Stomach (tissue), 9 donors: ENCODE results near the gene B3GNT9. TPM values are rescaled to one million over a fixed set of nuclear protein-coding genes. Genes with fewer than 3 reads are reported as not detected.
"Not testable (repeated sequence)": the region's sequence is repeated elsewhere in the genome, so short reads cannot be mapped to it uniquely, and the experiment has no call there.

ENCODE experiments used
- DNase-seq, 2 donors: peaks; one replicate each; pipeline versions ENCODE4 v3.0.0 to v3.0.0-alpha.2; 2013 to 2019
- H3K27ac ChIP-seq, 5 donors: fragments of 200-600 bp in 4 of 5; sonication (generic) in 4 of 5; one replicate each; pipeline ENCODE4 v1.5.1; 2013 to 2019; ENCODE audit warnings: mild to moderate bottlenecking in 1 of 5, moderate library complexity in 1 of 5
- H3K27me3 ChIP-seq, 3 donors: fragments of 200-600 bp; sonication (generic); one replicate each; pipeline ENCODE4 v1.5.1; 2017 to 2019; ENCODE audit warnings: mixed run types in 1 of 3
- H3K36me3 ChIP-seq, 4 donors: fragments of 200-600 bp; sonication (generic); 1 replicate in 3 of 4; 2 replicates in 1 of 4; pipeline ENCODE4 v1.5.1; 2016 to 2019
- H3K4me1 ChIP-seq, 4 donors: fragments of 200-600 bp; sonication (generic); one replicate each; pipeline ENCODE4 v1.5.1; 2016 to 2019
- H3K4me3 ChIP-seq, 4 donors: fragments of 200-600 bp; sonication (generic) in 3 of 4; one replicate each; pipeline ENCODE4 v1.5.1; 2016 to 2019; ENCODE audit warnings: mild to moderate bottlenecking in 1 of 4
- H3K9me3 ChIP-seq, 4 donors: fragments of 200-600 bp; sonication (generic); one replicate each; pipeline ENCODE4 v1.5.1; 2016 to 2019
- EP300 ChIP-seq: sonication (generic); formaldehyde crosslinking; IDR thresholded peaks from one replicate; pipeline ENCODE4 v1.6.1; 2017; ENCODE audit warnings: antibody characterized with exemption
- POLR2A ChIP-seq, 4 donors: fragments of 450-650 bp; IDR thresholded peaks; one replicate each; pipeline ENCODE4 v1.6.1; 2016; ENCODE audit warnings: antibody characterized with exemption in 4 of 4, control low read depth in 2 of 4, mild to moderate bottlenecking in 1 of 4, moderate library complexity in 1 of 4
- POLR2AphosphoS5 ChIP-seq, 3 donors: sonication (generic); formaldehyde crosslinking; IDR thresholded peaks; one replicate each; pipeline ENCODE4 v1.6.1; 2016; ENCODE audit warnings: antibody characterized with exemption in 3 of 3
- WGBS, 5 donors: extraction: QIAGEN DNeasy Blood & Tissue Kit in 3 of 5; methylation state at CpG; one replicate each; pipeline versions ENCODE4 v1.1.5 to v1.1.7; 2013 to 2018; 5-methylcytosine and 5-hydroxymethylcytosine counted together
- intact Hi-C: fragments of 100-400 bp; cut with DNase I; formaldehyde crosslinking; loops from one replicate; pipeline ENCODE4 v1.15.1; 2023; ENCODE audit warnings: low total_unique reads
- polyA plus RNA-seq, 3 donors: library from polyadenylated mRNA; stranded (reverse); fragments of 200-250 nt; gene quantifications; one replicate each; pipeline ENCODE4 v1.2.3, GENCODE V29; 2013
- total RNA-seq, 5 donors: library from RNA; depleted of rRNA; stranded (reverse); fragments of >200 nt; gene quantifications; one replicate each; pipeline versions ENCODE4 v1.1.0 to v1.2.3, GENCODE V29; 2014 to 2016
- TF ChIP-seq, protein P1 (sequence below), 7 experiments: fragments of 450-650 bp in 4 of 7; fragments of 200-600 bp in 3 of 7; sonication (generic) in 3 of 7; IDR thresholded peaks; one replicate each; pipeline ENCODE4 v1.5.1; 2016 to 2019; ENCODE audit warnings: antibody characterized with exemption in 7 of 7, control low read depth in 2 of 7, mild to moderate bottlenecking in 1 of 7
- donor health status: healthy with polysubstance abuse.
- donor health status: Bipolar disorder and iron deficiency.
- donor health status: healthy.

B3GNT9 gene
- total and polyA plus RNA-seq, 8 donors: 0.58 to 11.2 (median 4.2) TPM

- intact Hi-C loops: no loop called here
- WGBS, 5 donors: 90 to 100% (median 96%) methylated on average over 3 of the region's 3 CpGs
- Histone ChIP-seq H3K4me1 (no peaks in the 10 kb centered on the region), H3K36me3 (peaks cover 20 to 96% (median 84%) of the 10 kb centered on the region in 4 donors), H3K4me3 (no peak overlapping the region), H3K9me3 (no peaks in the 10 kb centered on the region), H3K27ac (no peak overlapping the region), H3K27me3 (no peaks in the 10 kb centered on the region)
- TF ChIP-seq POLR2A (IDR thresholded peaks at IDR 0.05) (no peak), EP300 (no peak), POLR2AphosphoS5 (IDR thresholded peaks at IDR 0.05) (no peak)
- TF ChIP-seq, protein P1, sequence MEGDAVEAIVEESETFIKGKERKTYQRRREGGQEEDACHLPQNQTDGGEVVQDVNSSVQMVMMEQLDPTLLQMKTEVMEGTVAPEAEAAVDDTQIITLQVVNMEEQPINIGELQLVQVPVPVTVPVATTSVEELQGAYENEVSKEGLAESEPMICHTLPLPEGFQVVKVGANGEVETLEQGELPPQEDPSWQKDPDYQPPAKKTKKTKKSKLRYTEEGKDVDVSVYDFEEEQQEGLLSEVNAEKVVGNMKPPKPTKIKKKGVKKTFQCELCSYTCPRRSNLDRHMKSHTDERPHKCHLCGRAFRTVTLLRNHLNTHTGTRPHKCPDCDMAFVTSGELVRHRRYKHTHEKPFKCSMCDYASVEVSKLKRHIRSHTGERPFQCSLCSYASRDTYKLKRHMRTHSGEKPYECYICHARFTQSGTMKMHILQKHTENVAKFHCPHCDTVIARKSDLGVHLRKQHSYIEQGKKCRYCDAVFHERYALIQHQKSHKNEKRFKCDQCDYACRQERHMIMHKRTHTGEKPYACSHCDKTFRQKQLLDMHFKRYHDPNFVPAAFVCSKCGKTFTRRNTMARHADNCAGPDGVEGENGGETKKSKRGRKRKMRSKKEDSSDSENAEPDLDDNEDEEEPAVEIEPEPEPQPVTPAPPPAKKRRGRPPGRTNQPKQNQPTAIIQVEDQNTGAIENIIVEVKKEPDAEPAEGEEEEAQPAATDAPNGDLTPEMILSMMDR (IDR thresholded peaks at IDR 0.05): no peak
- no peak for DNase-seq
Observed at GRCh38 chr16:67128887-67129286, 21.9 kb downstream of the B3GNT9 start.

GRCh38 chr16:67128417-67128816 lies 22.4 kb downstream of the B3GNT9 start:
- Histone ChIP-seq H3K4me3 (no peak overlapping the region), H3K27me3 (no peaks in the 10 kb centered on the region), H3K9me3 (no peaks in the 10 kb centered on the region), H3K27ac (no peak overlapping the region), H3K36me3 (peaks cover 17 to 96% (median 84%) of the 10 kb centered on the region in 4 donors), H3K4me1 (no peaks in the 10 kb centered on the region)
- TF ChIP-seq, protein P1 (IDR thresholded peaks at IDR 0.05): no peak
- TF ChIP-seq EP300 (no peak), POLR2AphosphoS5 (IDR thresholded peaks at IDR 0.05) (no peak), POLR2A (IDR thresholded peaks at IDR 0.05) (no peak)
- intact Hi-C loops: no loop called here
- DNase-seq: no peak

DNA sequence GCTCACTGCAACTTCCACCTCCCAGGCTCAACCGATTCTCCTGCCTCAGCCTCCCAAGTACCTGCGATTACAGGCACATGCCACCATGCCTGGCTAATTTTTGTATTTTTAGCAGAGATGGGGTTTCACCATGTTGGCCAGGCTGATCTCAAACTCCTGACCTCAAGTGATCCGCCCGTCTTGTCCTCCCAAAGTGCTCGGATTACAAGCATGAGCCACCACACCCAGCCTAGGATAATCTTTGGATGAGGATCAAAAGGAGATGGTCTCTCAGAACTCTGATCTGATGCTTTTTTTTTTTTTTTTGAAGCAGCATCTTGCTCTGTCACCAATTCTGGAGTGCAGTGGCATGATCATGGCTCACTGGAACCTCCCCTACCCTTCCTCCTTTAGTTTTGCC lies 28.0 kb downstream of the B3GNT9 start:
- H3K4me1 ChIP-seq, H3K27ac ChIP-seq, intact Hi-C loops, H3K27me3 ChIP-seq, DNase-seq, H3K9me3 ChIP-seq, H3K4me3 ChIP-seq: not testable (repeated sequence)
- H3K36me3 ChIP-seq: peaks cover 36 to 80% (median 73%) of the 10 kb centered on the region in 4 donors
- 92 to 97% (median 97%) methylated on average over 5 of the region's 5 CpGs for WGBS, 5 donors

DNA sequence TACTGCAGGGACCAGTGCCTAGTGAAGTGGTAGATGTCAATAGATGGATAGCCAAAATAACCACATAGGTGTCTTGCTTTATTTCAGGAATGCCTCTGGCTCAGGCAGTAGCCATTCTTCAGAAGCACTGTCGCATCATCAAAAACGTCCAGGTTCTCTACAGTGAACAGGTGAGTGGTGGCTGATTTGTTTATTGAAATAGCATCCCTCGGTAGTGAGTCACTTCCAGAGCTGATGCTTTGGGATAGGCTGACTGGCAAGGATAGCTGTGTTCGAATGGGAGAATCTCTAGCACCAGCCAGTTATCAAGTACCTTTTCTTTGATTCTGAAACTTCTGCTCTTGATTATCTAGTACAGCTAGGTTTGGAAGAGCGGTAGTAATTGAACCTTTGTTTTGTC lies 30.8 kb downstream of the B3GNT9 start:
- no peak for DNase-seq
- Histone ChIP-seq H3K36me3 (peaks cover 34 to 56% (median 54%) of the 10 kb centered on the region in 4 donors), H3K4me3 (no peak overlapping the region), H3K9me3 (no peaks in the 10 kb centered on the region), H3K4me1 (peaks cover 0 to 18% (median 4%) of the 10 kb centered on the region in 4 donors), H3K27ac (no peak overlapping the region), H3K27me3 (no peaks in the 10 kb centered on the region)
- intact Hi-C loops: no loop called here
- 81 to 87% (median 85%) methylated on average over 5 of the region's 5 CpGs for WGBS, 5 donors
- TF ChIP-seq POLR2A (IDR thresholded peaks at IDR 0.05): no peak
- TF ChIP-seq POLR2AphosphoS5 (IDR thresholded peaks at IDR 0.05): no peak
- TF ChIP-seq EP300: no peak
- TF ChIP-seq, protein P1 (IDR thresholded peaks at IDR 0.05): no peak

DNA sequence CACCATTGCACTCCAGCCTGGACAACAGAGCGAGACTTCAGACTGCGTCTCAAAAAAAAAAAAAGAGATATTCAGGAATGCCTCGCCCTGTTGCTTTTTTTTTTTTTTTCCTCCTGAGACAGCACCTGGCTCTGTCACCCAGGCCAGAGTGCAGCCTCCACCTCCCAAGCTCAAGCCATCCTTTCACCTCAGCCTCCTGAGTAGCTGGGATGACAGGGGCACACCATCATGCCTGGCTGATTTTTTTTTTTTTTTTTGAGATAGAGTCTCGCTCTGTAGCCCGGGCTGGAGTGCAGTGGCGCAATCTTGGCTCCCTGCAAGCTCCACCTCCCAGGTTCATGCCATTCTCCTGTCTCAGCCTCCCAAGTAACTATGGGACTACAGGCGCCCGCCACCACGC lies 33.1 kb downstream of the B3GNT9 start:
- WGBS, 5 donors: 95 to 99% (median 96%) methylated on average over 9 of the region's 9 CpGs
- TF ChIP-seq, protein P1 (IDR thresholded peaks at IDR 0.05): no peak
- TF ChIP-seq EP300: no peak
- no peak for TF ChIP-seq POLR2A (IDR thresholded peaks at IDR 0.05)
- TF ChIP-seq POLR2AphosphoS5 (IDR thresholded peaks at IDR 0.05): no peak
- peaks cover 0 to 36% (median 11%) of the 10 kb centered on the region in 4 donors for H3K4me1 ChIP-seq
- H3K27me3 ChIP-seq: no peaks in the 10 kb centered on the region
- H3K27ac ChIP-seq: no peak overlapping the region
- H3K36me3 ChIP-seq: peaks cover 25 to 34% (median 31%) of the 10 kb centered on the region in 4 donors
- no peaks in the 10 kb centered on the region for H3K9me3 ChIP-seq
- no peak overlapping the region for H3K4me3 ChIP-seq
- no peak for DNase-seq
- intact Hi-C loops: no loop called here
